HS-27A (cell line): Measurements from ENCODE around the gene PPP1R9B.

ENCODE experiments used
- DNase-seq: peaks from one replicate; pipeline ENCODE4 v3.0.0-alpha.2; 2012; ENCODE audit warnings: low read depth, missing footprints

Gene PPP1R9B

DNA sequence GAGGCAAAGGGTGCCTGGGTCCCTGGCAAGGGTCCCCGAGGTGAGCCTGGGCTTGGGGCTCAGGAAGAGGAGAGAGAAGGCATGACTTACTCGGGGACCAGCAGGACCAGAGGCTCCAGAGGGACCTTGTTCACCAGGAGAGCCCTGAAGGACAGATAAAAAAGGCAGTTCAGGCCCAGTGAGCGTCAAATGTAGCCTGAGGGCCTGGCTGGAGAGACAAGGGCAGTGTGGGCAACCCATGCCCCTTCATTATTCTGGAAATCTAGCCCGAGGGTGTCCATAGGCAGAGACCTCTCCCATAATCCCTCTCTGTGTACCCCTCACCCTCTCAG lies 36.9 kb upstream of the PPP1R9B start:
- DNase-seq = no peak

DNA sequence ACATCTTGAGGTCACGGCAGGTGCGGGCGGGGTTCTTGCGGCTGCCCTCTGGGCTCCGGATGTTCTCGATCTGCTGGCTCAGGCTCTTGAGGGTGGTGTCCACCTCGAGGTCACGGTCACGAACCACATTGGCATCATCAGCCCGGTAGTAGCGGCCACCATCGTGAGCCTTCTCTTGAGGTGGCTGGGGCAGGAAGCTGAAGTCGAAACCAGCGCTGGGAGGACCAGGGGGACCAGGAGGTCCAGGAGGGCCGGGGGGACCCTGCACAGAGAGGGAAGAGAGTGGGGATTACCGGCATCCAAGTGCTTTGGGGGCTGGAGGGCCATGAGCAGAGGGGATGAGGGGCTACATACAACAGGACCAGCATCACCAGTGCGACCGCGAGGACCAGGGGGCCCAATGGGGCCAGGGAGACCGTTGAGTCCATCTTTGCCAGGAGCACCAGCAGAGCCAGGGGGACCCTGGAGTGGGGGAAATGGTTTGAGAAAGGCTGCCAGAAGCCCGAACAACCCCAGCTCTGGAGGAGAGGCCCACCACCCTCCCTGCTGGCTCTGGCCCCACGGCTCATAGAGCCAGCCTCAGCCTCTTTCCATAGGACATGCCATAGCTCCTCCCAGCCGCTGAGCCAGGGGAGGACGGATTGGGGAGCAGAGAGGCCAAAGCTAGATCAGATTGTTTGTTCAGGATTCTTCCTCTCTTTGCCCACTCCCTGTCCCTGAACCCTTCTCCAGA lies 36.4 kb upstream of the PPP1R9B start:
- DNase-seq = no peak

DNA sequence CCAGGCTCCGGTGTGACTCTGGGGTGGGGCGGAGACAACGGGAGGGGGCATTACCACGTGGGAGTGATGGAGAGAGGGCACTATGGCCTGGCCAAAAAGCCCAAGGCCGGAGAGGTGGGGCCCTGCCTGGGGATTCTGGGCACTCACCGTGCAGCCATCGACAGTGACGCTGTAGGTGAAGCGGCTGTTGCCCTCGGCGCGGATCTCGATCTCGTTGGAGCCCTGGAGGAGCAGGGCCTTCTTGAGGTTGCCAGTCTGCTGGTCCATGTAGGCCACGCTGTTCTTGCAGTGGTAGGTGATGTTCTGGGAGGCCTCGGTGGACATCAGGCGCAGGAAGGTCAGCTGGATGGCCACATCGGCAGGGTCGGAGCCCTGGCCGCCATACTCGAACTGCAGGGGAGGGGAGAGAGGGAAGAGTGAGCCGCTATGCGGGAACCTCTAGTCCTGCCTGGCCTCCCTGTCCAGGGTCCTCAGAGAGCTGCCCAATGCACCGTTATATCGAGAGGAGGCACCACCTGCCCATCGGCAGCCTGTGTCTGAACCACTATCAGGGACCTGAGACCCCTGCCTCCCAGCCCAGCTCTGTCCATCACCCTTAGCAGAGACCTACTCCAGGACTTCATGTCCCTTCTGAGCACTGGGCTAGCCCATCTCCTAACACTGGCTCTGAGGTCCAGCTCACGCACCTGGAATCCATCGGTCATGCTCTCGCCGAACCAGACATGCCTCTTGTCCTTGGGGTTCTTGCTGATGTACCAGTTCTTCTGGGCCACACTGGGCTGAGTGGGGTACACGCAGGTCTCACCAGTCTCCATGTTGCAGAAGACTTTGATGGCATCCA lies 35.4 kb upstream of the PPP1R9B start:
- DNase-seq = no peak

DNA sequence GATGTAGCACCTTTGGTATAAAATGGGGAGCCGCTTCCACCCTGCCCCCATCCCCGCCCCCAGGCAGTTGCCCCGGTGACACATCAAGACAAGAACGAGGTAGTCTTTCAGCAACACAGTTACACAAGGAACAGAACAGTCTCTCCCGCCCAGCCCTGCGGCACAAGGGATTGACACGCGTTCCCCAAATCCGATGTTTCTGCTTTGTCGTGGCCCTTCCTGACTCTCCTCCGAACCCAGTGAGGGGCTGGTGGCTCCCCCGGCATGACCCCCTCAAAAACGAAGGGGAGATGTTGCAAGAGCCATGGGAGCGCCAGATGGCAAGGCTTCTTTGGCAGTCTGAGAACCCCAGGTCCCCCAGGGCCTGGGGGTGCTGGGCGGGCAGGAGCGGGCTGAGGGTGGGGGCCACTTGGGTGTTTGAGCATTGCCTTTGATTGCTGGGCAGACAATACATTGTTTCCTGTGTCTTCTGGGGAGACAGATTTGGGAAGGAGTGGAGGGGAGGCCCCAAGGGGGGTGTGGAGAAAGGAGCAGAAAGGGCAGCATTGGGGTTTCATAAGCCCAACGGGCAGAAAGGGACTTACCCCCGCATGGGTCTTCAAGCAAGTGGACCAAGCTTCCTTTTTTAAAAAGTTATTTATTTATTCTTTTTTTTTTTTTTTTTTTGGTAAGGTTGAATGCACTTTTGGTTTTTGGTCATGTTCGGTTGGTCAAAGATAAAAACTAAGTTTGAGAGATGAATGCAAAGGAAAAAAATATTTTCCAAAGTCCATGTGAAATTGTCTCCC lies 34.3 kb upstream of the PPP1R9B start:
- DNase-seq = no peak

DNA sequence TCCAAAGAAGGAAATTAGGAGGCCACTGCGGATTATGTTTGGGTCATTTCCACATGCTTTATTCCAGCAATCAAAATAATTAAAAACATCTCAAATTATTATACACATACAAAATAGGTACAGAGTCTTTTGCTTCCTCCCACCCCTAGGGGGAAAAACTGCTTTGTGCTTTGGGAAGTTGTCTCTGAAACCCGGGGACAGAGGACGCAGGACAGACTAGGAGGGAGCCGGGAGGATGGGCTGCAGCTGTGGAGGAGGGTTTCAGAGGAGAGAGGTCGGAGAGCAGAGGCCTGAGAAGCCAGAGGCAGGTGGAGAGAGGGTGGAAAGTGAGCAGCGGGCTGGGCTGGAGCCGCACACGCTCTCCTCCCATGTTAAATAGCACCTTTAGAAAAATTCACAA lies 33.6 kb upstream of the PPP1R9B start:
- DNase-seq = no peak

DNA sequence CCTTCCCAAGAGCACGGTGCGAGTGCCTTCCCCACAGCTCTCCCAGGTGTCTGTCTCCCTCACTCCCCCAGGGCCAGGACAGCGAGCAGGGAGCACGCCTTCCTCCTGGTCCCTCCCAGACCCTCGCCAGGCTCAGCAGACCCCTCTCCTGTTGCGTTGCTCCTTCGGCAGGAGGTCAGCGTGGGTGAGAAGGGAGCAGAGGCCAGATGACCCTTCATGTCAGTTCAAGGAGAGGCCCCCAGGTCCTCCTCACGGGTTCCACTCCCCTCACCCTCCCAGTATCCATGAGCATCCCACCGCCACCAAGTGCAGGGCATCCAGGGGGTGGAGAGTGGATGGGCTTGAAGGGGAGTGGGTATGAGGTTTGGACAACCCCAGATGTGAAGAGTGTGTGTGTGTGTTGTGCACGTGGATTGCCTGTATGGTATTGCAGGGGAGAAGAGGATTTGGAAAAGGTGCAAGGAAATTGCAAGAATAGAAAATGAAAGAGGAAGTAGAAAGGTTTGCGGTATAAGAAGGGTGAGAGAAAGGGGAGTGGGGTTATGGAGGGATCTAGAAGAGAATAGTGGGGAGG lies 33.0 kb upstream of the PPP1R9B start:
- DNase-seq = no peak

DNA sequence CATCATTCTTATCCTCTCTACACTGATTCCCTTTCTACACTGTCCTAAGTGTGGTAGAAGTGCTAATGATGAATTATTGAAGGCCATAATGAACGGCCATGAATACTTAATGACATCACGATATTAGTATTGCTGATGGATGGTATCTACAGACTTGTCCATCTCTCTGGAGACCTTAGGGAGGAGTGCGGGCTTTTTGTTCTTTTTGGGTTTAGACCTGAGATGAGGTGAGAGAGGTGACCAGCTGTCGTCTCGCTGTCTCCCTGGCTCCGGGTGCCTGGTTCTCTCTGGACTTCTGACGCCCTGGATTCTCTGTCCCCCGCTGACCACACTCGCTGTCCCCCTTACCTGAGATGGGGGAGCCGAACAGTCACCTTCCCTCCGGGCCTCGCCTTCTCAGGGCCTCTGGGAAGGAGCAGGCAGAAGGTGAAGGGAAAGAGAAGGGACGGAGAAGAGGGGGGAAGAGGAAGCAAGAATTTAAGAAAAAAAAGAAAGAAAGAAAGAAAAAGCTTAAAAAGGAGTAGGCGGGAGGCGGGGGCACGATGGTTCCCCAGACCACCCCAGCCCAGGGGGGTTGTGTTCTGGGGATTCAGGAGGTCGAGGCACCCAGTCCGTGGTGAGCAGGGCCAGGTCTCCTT lies 32.4 kb upstream of the PPP1R9B start:
- DNase-seq = no peak

DNA sequence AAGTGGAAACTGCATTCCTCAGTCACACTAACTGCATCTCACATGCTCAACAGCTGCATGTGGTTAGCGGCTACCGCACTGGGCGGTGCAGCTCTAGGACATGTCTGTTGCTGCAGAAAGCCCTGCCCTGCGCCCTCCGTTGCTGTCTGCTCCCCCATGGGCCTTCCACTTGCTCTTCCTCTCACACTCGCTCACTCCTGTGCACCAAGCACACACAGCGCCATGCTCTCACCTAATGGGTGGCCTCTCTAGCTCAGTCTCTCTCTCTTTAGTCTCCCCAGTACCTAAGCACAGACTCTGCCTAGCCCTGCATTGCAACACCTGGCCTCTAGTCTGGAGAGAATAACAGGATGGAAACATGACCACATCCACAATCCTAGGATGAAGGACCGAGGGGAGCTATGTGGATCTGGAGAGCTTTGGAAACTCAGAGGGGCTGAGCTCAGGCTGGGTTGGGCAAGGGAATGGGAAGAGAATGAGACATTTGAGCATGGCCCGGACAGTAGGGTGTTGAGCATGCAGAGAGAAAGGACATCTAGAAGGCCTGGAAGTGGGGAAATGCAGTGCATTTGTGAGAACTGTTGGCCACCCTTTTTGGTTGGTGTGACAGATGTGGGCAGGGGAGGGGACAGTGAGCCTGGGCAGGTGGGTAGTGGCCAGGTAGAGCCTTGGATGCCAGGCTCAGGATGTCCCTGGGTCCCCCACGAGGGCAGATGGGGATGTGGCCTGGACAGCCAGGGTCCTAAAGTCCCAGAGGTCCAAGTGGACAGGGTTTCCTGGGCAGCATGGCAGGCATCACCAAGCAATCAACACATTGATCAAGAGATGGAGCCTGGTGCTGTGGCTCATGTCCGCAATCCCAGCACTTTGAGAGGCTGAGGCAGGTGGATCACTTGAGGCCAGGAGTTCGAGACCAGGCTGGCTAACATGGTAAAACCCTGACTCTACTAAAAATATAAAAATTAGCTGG lies 31.4 kb upstream of the PPP1R9B start:
- DNase-seq = no peak

DNA sequence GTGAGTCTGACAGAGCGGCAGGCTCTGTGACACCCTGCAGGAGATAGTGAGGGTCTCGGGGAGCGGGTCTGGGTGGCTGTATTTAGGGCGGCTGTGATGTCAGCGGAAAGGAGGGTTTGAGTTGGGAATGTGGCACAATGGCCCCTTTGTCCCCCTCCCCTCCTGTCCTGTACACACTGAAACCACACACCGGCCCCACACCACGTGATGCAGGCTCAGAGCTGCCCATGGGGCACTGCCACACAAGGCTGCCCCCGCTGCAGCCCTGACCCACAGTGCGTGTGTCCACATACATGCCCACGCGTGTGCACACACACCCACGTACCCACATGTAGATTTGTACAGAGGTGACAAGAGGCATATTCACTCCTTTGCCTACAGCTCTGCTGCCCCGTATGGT lies 30.7 kb upstream of the PPP1R9B start:
- no peak for DNase-seq

DNA sequence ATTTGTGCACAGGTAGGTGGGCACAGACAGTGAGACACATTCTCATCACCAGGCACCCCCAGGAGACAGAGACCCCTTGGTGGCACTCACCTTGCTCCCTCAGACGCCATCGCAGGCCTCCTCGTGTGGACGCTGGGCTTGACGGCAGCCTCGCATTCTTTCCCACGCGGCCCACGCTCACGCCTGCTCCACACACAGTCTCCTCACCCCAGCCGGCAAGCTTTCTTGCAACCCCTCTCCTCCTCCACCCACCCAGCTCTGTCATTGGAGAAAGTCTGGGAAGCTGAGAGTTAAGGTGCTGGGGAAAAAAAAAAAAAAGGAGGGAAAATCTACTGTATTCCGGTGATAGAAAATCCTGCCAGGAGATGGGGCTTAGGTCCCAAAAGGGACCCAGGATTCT lies 30.1 kb upstream of the PPP1R9B start:
- DNase-seq = no peak

DNA sequence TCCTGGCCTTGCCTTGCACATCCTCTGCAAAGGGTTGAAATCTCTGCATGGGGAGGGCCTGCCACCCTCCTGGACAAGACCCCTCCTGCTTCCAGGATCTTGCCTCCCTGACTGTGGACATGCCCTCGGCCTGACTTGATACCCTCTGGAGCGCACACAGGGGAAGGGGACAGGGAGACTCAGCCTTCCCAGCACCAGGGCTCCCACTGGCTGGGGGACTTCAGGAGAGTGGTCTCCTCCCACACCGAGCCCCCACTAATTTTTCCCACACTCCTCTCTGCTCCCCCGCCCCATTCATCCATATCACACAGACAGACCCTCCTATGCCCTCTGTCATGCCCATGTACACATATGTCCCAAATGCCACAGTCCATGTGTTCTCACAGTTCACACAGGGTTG lies 29.6 kb upstream of the PPP1R9B start:
- no peak for DNase-seq

DNA sequence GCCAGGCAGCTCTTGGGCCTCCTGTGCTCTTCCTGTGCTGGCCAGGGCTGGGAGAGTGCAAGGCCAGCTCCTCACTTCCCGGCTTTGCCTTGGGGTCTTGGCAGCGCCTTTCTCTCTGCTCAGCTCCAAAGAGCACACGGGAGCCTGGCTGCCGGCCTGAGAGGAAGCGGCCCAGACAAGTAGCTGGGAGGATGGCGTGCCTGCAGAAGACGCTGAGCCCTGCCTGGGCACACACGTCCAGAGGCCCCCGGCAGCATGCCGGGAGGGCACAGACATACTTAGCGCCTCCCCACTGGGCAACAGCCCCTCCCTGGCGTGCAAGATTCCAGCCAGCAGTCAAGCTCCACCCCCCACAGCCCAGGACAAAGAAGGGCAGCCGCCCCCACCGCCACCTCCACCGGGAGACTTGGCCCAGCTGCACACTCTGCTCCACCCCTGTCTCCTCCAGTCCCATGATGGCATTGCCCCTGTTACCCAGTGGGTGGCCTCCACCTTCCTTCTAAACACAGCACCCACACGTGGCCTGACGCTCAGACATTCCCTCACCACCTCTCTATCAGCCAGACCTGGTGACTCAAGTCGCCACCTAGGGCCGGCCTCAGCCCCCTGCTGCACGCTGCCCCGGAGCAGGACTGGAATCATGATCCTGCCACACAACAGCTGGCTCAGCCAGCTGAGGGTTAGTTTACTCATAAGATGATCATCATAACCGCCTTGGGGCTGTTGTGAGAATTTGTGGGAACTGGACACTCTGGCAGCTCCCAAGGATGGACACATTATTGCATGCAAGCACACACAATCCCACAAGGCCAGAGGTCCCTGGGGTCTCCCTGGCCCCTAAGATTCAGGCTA lies 27.7 kb upstream of the PPP1R9B start:
- DNase-seq = peak; percentile 67

DNA sequence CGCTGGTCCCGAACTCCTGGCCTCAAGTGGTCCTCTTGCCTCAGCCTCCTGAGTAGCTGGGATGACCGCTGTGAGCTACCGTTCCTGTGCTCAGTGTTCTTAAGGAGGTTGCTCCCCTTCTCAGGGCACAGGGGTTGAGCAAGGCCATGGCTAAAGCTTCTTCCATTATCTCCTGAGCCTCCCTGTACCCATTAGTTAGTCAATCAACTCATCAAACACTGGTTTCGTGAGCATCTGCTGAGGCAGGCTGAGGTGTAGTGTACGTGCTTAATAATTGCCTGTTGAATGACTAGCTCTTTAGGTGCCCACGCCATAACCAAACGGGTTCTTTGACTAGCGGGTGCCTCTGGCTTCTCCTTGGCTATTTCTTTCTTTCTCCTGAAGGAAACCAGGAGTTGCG lies 27.0 kb upstream of the PPP1R9B start:
- DNase-seq = no peak

DNA sequence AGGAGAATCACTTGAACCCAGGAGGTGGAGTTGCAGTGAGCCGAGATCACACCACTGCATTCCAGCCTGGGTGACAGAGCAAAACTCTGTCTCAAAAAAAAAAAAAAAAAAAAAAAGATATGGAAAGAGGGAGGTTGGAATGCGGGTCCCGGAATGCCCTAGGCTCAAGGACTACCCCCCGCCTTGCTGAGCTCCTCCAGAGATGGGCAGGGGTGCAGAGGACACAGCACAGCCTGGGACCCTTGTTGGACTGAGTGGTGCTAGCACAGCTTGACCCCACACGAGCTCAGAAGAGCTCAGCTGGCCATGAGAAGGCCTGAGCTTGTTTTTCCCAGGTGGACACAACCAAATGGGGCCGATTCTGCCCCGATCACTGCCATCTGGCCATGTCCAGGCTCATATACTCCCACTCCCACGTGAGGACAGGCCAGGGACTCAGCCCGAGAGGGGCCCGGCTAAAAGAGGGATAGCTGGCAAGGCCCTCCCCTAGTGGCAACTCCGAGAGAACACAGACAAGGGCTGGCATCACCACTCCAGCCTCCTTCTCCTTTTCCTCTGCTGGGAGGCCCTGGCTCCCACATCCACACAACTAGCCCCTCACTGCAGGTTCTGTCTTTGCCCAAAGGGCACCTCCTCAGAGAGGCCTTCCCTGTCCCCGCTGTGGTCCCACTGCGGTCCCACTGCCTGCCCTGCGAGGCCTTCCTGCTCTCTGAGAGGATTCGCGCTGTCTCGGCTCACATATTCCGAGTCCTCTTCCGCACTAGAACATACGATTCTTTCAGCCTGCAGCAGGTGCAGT lies 26.3 kb upstream of the PPP1R9B start:
- DNase-seq = no peak

DNA sequence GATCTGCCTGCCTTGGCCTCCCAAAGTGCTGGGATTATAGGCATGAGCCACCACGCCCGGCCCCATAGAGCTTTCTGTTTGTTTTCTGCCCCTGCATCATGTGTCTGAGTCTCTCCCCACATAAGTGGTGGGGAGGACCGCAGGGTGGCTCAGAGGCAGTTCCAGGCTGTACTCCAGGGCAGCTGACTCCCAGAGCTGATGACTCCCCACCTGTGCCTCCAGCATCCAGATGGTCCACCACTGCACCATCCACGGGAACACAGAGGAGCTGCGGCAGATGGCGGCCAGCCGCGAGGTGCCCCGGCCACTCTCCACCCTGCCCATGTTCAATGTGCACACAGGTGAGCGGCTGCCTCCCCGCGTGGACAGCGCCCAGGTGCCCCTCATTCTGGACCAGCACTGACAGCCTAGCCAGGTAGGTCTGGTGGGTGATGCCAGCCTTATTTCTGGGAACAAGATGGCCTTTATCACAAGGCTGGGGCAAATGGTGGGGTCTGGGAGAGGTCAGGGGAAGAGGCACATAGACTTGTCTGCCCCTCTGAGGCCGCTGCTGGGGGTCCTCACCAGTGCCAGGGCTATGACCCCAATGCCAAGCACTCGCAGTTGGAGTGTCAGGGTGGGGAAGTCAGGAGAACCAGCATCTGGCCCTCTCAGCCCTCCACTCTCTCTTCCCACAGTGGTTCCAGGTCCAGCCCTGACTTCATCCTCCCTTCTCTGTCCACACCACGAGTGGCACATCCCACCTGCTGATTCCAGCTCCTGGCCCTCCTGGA lies 24.7 kb upstream of the PPP1R9B start:
- no peak for DNase-seq

DNA sequence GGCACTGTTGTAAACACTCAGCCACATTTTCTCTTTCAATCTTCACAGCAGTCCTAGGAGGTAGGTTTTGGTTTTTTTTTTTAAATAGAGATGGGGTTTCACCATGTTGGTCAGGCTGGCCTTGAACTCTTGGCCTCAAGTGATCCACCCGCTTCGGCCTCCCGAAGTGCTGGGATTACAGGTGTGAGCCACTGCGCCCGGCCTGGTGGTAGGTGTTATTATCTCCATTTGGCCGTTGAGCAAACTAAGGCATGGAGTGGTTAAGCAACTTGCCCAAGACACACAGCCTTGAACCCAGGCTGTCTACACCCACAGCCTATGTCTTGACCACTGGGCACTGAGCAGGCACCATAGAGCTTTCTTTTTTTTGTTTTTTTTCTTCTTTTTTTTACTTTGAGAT lies 24.0 kb upstream of the PPP1R9B start:
- DNase-seq = no peak

DNA sequence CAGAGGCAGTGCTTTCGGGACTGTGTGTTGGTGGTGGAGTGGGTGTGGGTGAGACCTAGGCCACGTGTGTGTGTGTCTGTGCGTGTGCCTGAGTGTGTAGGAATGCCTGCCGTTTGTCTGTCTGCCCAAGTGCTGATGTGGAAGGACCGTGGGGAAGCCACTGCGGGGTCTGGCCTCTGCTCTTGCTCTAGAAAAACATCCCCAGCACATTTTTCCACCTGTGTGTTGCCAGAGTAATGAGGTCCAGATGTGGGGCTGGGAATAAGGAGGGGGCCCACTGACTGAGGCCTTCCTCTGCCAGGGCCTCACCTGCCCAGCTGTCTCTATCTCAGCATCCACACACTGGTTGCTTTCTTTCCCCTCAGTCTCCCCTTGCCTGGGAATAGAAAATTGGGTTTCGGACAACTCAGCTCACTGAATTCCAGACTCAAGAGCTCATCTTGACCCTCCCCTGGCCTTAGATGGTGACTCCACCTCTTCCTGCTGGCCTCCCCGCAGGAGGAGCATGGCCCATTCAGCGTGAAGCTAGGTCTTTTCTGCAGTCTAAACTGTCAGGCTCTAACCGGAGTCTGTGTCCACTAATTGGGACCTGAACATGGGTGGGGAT lies 23.0 kb upstream of the PPP1R9B start:
- no peak for DNase-seq

DNA sequence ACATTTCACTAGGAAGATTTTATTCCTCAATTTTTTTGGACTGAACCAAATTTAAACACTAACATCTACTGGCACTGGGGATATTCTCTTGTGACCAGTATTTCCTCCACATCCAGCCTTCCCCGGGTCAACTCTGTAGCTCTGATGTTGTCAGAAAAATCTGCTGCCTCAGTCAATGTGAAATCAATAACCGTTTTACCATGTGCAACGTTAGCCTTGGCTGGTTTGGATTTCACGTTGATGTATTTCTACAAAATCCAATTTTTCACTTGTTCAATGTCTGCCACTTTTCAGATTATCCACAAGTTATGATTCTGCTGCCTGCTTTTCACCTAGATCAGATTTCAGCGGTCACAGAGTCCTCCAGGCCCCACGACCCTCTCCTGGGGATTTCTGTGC lies 22.5 kb upstream of the PPP1R9B start:
- DNase-seq = no peak
